Sigmoid colon (tissue), 4 donors: Measurements from ENCODE around the gene MRPS30.

Experiments
- CTCF ChIP-seq, 4 experiments: fragments of 450-650 bp in 3 of 4; fragments of 200-600 bp in 1 of 4; IDR thresholded peaks; one replicate each; pipeline ENCODE4 v1.5.1; 2016 to 2019; ENCODE audit warnings: antibody characterized with exemption in 4 of 4, mild to moderate bottlenecking in 3 of 4, moderate library complexity in 2 of 4
- POLR2A ChIP-seq, 2 donors: fragments of 450-650 bp; IDR thresholded peaks; one replicate each; pipeline ENCODE4 v1.6.1; 2016; ENCODE audit warnings: antibody characterized with exemption in 2 of 2, mild to moderate bottlenecking in 2 of 2, moderate library complexity in 2 of 2
- POLR2AphosphoS5 ChIP-seq, 4 donors: sonication (generic); formaldehyde crosslinking; IDR thresholded peaks; one replicate each; pipeline ENCODE4 v1.6.1; 2017; ENCODE audit warnings: antibody characterized with exemption in 4 of 4

GRCh38 chr5:44844744-44845143 is 36.0 kb downstream of the MRPS30 start:
- TF ChIP-seq CTCF (IDR thresholded peaks at IDR 0.05) (no peak), POLR2A (IDR thresholded peaks at IDR 0.05) (no peak), POLR2AphosphoS5 (IDR thresholded peaks at IDR 0.05) (no peak)
